Measurements from ENCODE around the gene STPG4.
A peak's percentile ranks its signal among the peaks of the same experiment; 100 is the strongest.
"Not testable (repeated sequence)": the region's sequence is repeated elsewhere in the genome, so short reads cannot be mapped to it uniquely, and the experiment has no call there.

STPG4 gene

GRCh38 chr2:47155091-47155876 is at the start of gene STPG4:
STPG4 (minus strand) TSS chr2:47155308; CDS start chr2:47155251, 57 bp downstream.
- DNase-seq: no peak

GRCh38 chr2:47204691-47205090 is 49.6 kb upstream of the STPG4 start:
- DNase-seq: no peak

GRCh38 chr2:47203995-47204394 is 48.9 kb upstream of the STPG4 start:
- no peak for DNase-seq

GRCh38 chr2:47201224-47201623 is 46.1 kb upstream of the STPG4 start:
- DNase-seq: no peak

GRCh38 chr2:47198985-47199451 is 43.9 kb upstream of the STPG4 start:
- no peak for DNase-seq

GRCh38 chr2:47196499-47196898 is 41.4 kb upstream of the STPG4 start:
- no peak for DNase-seq

- no peak for DNase-seq
These were observed 40.9 kb upstream of the STPG4 start for GRCh38 chr2:47196046-47196445.

- DNase-seq: no peak
These were observed 40.0 kb upstream of the STPG4 start for GRCh38 chr2:47195148-47195547.

- no peak for DNase-seq
These were observed 39.3 kb upstream of the STPG4 start for GRCh38 chr2:47194410-47194809.

GRCh38 chr2:47193607-47194006 is 38.5 kb upstream of the STPG4 start:
- peak; percentile 72 for DNase-seq

GRCh38 chr2:47190188-47190881 is 35.2 kb upstream of the STPG4 start:
- DNase-seq: peak; percentile 76

- DNase-seq: no peak
These were observed 34.5 kb upstream of the STPG4 start for GRCh38 chr2:47189635-47190034.

- DNase-seq: peak; percentile 73
These were observed 32.0 kb upstream of the STPG4 start for GRCh38 chr2:47187069-47187468.

GRCh38 chr2:47186351-47186750 is 31.2 kb upstream of the STPG4 start:
- peak; percentile 35 for DNase-seq

GRCh38 chr2:47185098-47185497 is 30.0 kb upstream of the STPG4 start:
- not testable (repeated sequence) for DNase-seq

- no peak for DNase-seq
These were observed 26.1 kb upstream of the STPG4 start for GRCh38 chr2:47181176-47181575.

- DNase-seq: no peak
These were observed 25.4 kb upstream of the STPG4 start for GRCh38 chr2:47180531-47180930.

GRCh38 chr2:47179388-47179787 is 24.3 kb upstream of the STPG4 start:
- DNase-seq: no peak

- peak; percentile 95 for DNase-seq
These were observed 23.2 kb upstream of the STPG4 start for GRCh38 chr2:47178341-47178740.

- no peak for DNase-seq
These were observed 22.0 kb upstream of the STPG4 start for GRCh38 chr2:47177043-47177565.

- DNase-seq: peak; percentile 77
These were observed 19.7 kb upstream of the STPG4 start for GRCh38 chr2:47174733-47175361.

- peak; percentile 64 for DNase-seq
These were observed 19.1 kb upstream of the STPG4 start for GRCh38 chr2:47173986-47174732.

Data from eye (tissue), 1 donor.